GM21528 (cell line): ENCODE measurements around the gene MDFIC.

Source experiments
- ATAC-seq: cut with Tn5 transposase; IDR thresholded peaks from one replicate; pipeline ENCODE4 v1.9.1; 2021; ENCODE audit warnings: mild to moderate bottlenecking, moderate library complexity; ENCODE audit not compliant: unreplicated experiment, low FRiP score

MDFIC gene

GRCh38 chr7:115032715-115033703 lies 111.1 kb downstream of the MDFIC start:
- no peak for ATAC-seq

- ATAC-seq = no peak
These were observed 112.1 kb downstream of the MDFIC start for GRCh38 chr7:115033917-115034459.

DNA sequence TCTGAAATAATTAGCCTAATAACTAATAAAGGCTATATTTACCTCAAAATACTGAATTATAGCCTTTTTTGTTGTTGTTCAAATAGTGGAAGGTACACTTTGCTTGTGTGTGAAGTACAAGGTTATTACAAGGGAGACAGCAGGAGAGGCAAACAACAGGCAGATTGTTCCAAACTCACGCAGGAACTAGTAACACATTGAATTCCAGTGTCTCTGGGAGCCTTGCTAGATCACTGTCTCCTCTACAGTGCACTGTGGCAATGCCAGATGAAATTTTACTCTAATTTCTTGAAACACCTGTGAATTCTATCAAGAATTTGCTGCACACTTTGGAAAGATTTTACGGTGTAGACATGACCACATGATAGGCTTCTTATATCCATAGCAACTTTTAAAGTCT lies 112.6 kb downstream of the MDFIC start:
- ATAC-seq = no peak

DNA sequence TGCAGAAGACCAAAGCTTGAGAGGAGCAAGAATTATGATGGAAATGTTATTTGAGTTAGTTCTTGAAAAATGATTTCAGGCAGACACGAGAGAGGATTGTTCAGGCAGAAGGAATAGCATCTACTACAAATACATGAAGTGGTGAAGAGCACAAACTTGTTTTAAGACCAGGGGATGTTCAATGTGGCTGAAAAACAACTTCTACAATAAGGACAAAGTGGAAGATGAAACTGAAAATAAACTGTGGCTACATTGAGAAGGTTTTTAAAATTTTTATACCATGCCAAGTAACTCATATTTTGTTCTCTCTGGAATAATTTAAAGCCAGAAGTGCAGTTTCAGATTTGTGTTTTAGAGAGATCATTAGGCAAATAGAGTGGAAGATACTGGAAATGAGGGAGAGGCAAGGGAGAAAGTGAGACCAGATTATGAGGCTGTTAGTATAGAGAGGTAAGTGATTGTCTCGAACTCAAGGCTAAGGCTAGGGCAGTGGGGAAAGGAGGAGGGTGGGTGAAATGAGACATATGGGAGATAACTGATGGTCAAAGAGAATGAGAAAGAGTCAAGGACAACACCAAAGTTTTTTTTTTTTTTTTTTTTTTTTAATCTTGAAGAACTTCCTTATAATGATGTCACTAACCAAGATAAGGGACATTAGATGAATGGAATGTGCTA lies 115.4 kb downstream of the MDFIC start:
- ATAC-seq = peak; percentile 67

DNA sequence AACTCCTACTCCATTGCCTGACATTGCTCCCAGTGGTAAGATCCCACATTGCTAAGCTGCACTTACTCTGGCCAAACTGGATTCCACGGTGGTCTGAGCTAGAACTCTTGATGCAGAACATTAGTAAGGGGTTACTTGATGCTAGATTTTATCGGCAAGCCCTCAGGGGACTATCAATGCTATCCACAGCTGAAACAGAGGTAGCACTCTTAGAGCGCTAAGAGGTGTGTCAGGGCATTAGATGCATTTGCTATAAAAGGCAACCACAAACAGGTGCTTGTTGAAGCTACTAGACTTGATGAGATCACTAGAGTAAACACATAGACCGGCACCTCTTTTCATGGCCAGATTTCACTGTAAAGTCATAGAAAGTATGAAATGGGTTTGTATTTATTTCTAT lies 116.3 kb downstream of the MDFIC start:
- no peak for ATAC-seq

GRCh38 chr7:115040057-115040456 lies 118.2 kb downstream of the MDFIC start:
- ATAC-seq = no peak

- ATAC-seq = no peak
These were observed 118.6 kb downstream of the MDFIC start for GRCh38 chr7:115040495-115040894.

- ATAC-seq = no peak
These were observed 120.7 kb downstream of the MDFIC start for GRCh38 chr7:115042596-115042995.

- ATAC-seq = no peak
These were observed 121.7 kb downstream of the MDFIC start for GRCh38 chr7:115043605-115044004.

GRCh38 chr7:115044224-115044623 lies 122.3 kb downstream of the MDFIC start:
- no peak for ATAC-seq

DNA sequence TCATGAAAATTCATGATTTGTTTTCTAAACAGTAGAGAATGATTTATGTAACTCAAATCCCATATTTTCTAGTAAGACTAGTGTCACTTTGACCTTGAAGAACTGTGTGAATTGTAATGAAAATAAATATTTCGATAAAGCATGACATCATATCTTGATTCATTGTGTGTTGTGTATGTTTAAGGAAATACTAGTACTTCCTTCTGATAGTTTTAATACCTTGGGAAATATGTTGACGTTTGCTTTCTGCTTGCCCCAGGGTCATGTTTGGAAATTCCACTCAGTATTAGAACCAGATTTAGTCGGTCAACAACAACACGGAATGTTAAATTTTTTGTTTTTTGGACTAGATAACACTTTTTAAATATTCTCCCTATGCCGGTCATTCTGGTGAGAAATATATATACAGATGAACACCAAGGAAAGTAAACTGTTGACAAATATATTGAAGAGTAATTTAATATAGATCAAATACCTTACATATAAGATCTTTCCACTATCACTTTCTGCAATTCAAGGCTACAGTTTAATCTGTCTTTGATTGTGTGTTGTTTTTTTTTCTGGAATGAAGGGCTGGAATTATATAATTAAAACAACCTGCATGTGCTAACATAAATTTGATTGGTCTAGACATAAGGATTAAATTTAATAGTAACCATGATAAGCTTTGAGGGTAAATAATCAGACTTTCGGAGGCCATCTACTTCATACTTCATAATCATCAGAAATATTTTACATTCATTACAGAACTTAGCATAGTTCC lies 126.2 kb downstream of the MDFIC start:
- ATAC-seq = no peak

DNA sequence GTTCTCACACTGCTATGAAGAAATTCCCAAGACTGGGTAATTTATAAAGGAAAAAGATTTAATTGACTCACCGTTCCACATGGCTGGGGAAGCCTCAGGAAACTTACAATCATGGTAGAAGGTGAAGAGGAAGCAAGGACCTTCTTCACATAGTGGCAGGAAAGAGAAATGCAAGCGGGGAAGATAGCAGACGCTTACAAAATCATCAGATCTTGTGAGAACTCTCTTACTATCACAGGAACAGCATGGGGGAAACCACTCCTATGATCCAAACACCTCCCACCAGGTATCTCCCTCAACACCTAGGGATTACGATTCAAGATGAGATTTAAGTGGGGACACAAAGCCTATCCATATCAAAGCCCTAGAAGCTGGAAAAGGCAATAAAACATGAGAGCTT lies 130.8 kb downstream of the MDFIC start:
- no peak for ATAC-seq

DNA sequence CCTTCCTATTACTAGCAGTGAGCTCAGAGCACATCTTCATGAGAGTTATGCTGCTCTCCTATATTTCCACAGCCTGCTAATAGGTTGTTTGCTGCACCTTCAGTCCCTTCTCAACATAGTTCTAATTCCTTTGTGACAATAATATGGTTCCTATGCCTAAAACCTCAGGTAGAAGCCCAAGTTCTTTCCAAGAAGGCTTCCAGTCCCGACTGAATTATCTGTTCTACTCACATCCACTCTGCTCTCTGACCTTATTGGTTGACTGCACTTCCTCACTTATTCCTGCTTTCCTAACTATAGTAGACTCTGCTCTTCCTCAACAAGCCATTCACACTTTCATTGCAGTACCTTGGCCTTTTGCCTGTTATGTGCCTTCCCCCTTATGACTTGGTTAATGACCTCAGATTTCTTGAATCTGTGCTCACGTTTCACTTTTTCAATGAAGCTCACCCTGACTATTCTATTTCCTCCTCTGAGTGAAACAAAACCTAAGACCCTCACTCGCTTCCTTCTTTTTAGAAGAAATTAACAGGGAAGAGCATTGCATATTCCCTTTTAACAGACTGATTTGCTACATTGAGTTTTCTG lies 132.7 kb downstream of the MDFIC start:
- ATAC-seq = no peak

GRCh38 chr7:115056019-115056418 lies 134.1 kb downstream of the MDFIC start:
- no peak for ATAC-seq

GRCh38 chr7:115058726-115059125 lies 136.8 kb downstream of the MDFIC start:
- no peak for ATAC-seq

- no peak for ATAC-seq
These were observed 137.4 kb downstream of the MDFIC start for GRCh38 chr7:115059321-115059720.

DNA sequence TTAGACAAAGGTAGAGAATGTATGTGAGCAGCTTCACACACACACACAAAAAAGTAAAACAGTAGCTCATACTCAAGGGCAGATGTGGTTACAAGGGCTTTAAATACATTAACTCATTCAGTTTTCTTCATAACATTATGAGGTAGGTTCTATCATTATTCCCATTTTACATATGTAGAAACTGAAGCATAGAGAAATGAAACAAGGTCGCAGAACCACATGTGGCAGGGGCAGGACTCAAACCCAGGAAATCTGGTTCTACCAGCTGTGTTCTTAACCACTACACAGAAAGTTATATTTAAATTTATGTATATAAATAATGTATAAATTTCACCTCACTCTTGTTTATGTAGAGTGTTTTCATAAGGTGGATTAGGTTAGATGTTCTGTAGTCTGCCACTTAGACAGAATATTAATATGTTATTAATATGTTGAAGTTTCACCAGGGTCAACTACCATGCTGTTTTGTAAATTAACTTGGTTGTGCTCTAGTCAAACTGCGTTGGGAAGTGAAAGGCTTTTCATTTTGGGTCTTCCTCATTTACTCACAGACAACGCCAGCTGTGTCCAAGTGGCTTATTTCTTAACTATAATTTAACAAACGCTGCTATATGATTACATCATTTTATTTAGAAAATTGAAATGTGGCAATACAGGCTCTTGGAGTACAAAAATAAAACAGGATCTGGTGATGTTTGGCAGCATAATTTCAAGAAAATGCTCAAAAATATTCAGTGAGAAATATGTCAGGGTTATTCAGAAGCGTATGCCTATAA lies 138.4 kb downstream of the MDFIC start:
- peak; percentile 95 for ATAC-seq

DNA sequence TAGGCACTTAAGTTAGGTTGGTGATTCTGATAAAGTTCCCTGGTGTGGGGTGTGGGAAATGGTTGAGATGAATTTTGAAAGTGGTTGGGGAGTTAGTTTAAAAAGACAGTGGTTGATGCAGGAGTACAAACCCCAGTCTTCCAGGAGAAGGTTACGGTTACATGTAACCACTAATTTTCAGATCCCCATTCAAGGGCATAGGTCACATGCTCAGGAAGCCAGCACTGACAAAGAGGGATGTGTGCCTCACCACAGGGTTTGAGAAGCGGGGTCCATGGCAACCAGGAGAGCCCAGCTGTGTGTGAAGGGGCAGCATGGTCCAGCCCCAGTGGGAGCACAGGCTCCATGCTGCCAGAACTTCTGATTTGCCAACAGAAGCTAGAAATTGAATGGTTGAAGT lies 144.2 kb downstream of the MDFIC start:
- peak; percentile 86 for ATAC-seq

DNA sequence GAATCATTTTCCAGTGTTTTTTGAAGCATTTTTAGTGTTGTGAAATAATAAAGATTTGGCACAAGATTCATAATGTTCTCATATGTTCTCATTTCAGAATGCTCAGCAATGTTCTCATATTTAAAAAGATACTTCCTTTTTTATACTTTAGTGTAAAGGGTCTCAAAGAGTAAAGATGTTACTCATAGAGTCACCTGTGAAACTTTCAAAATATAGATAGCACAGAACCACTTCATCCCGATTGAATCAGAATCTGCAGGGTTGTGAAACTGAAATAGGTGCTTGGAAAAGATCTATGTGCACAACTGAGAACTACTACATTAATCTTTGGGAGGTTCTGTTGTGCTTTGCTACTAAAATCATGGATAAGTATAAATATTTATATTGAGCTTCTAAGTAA lies 144.7 kb downstream of the MDFIC start:
- peak; percentile 50 for ATAC-seq

DNA sequence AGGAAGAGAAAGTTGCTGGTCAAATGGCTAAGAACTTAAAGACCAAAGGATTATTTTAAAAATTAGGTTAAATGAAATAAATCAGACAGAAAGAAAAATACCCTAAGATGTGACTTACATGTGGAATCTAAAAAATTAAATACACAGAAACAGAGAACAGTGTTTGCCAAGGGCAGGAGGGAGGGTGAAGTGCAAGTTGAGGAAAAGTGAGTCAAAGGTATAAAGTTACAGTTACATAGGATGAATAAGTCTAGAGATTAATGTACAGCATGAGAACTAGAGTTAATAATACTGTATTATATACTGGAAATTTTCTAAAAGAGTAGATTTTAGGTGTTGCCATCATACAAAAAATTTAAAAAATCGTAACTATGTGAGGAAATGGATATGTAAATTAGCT lies 146.3 kb downstream of the MDFIC start:
- ATAC-seq = no peak
